CD1c-positive myeloid dendritic cell (primary cell): ENCODE results near the gene RAP1GDS1.

Source experiments
- DNase-seq: peaks from one replicate; pipeline ENCODE4 v3.0.0-alpha.2; 2016; ENCODE audit errors: extremely low spot score

The RAP1GDS1 gene

GRCh38 chr4:98260579-98261404 is at the start of gene RAP1GDS1:
RAP1GDS1 (plus strand) TSS chr4:98261384; CDS start chr4:98261566, 182 bp downstream.
- peak; percentile 97 for DNase-seq

- DNase-seq, result no peak
These were observed 38.9 kb upstream of the RAP1GDS1 start for GRCh38 chr4:98222306-98222705.

GRCh38 chr4:98226396-98226795 is 34.8 kb upstream of the RAP1GDS1 start:
- no peak for DNase-seq

- DNase-seq, result no peak
These were observed 30.2 kb upstream of the RAP1GDS1 start for GRCh38 chr4:98230961-98231360.

- peak; percentile 73 for DNase-seq
These were observed 29.0 kb upstream of the RAP1GDS1 start for GRCh38 chr4:98232202-98232601.

- no peak for DNase-seq
These were observed 24.0 kb upstream of the RAP1GDS1 start for GRCh38 chr4:98237204-98237603.

GRCh38 chr4:98242063-98242462 is 19.1 kb upstream of the RAP1GDS1 start:
- DNase-seq, result no peak

- DNase-seq, result no peak
These were observed 18.6 kb upstream of the RAP1GDS1 start for GRCh38 chr4:98242538-98242937.

- no peak for DNase-seq
These were observed 16.0 kb upstream of the RAP1GDS1 start for GRCh38 chr4:98245226-98245625.

- no peak for DNase-seq
These were observed 12.2 kb upstream of the RAP1GDS1 start for GRCh38 chr4:98248934-98249333.

GRCh38 chr4:98249831-98250230 is 11.4 kb upstream of the RAP1GDS1 start:
- DNase-seq, result no peak

GRCh38 chr4:98253499-98253898 is 7.7 kb upstream of the RAP1GDS1 start:
- no peak for DNase-seq

- DNase-seq, result no peak
These were observed 1.1 kb upstream of the RAP1GDS1 start for GRCh38 chr4:98260047-98260578.

GRCh38 chr4:98261405-98262291 is 464 bp downstream of the RAP1GDS1 start:
- peak; percentile 61 for DNase-seq

GRCh38 chr4:98262431-98262830 is 1.2 kb downstream of the RAP1GDS1 start:
- peak; percentile 60 for DNase-seq

GRCh38 chr4:98267498-98267897 is 6.3 kb downstream of the RAP1GDS1 start:
- DNase-seq, result no peak

- no peak for DNase-seq
These were observed 14.0 kb downstream of the RAP1GDS1 start for GRCh38 chr4:98275145-98275544.

- DNase-seq, result no peak
These were observed 22.3 kb downstream of the RAP1GDS1 start for GRCh38 chr4:98283219-98284189.

GRCh38 chr4:98284640-98285046 is 23.5 kb downstream of the RAP1GDS1 start:
- DNase-seq, result no peak

GRCh38 chr4:98285676-98286075 is 24.5 kb downstream of the RAP1GDS1 start:
- no peak for DNase-seq

GRCh38 chr4:98287328-98287727 is 26.1 kb downstream of the RAP1GDS1 start:
- no peak for DNase-seq
